HG03439 (cell line): ENCODE data around the gene LRRFIP1.

Experiments
- ATAC-seq: cut with Tn5 transposase; IDR thresholded peaks from one replicate; pipeline ENCODE4 v1.9.1; 2021; ENCODE audit warnings: mild to moderate bottlenecking, moderate library complexity; ENCODE audit not compliant: unreplicated experiment

The LRRFIP1 gene

GRCh38 chr2:237617587-237617982 lies 9.8 kb upstream of the LRRFIP1 start:
- no peak for ATAC-seq

DNA sequence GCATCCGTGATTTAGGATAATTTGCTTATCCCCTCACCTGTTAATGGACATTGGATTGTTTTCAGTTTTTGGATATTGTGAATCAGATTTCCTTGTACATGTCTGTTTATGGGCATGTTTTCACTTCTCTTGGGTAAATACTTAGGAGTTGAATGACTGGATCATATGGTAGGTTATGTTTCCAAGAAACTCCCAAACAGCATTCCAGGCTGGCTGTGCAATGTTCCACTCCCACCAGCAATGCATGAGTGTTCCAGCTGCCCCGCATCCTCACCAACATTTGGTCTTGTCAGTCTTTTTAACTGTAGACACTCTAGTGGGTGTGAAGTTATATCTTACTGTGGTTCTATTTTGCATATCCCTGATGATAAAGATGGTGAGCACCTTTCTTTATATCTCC lies 8.9 kb upstream of the LRRFIP1 start:
- ATAC-seq = no peak

GRCh38 chr2:237623428-237624403 lies 3.7 kb upstream of the LRRFIP1 start:
- no peak for ATAC-seq

GRCh38 chr2:237624565-237624964 lies 2.8 kb upstream of the LRRFIP1 start:
- ATAC-seq = no peak

- ATAC-seq = no peak
Observed at GRCh38 chr2:237625216-237625705, 2.1 kb upstream of the LRRFIP1 start.

GRCh38 chr2:237625777-237626176 lies 1.6 kb upstream of the LRRFIP1 start:
- ATAC-seq = no peak

DNA sequence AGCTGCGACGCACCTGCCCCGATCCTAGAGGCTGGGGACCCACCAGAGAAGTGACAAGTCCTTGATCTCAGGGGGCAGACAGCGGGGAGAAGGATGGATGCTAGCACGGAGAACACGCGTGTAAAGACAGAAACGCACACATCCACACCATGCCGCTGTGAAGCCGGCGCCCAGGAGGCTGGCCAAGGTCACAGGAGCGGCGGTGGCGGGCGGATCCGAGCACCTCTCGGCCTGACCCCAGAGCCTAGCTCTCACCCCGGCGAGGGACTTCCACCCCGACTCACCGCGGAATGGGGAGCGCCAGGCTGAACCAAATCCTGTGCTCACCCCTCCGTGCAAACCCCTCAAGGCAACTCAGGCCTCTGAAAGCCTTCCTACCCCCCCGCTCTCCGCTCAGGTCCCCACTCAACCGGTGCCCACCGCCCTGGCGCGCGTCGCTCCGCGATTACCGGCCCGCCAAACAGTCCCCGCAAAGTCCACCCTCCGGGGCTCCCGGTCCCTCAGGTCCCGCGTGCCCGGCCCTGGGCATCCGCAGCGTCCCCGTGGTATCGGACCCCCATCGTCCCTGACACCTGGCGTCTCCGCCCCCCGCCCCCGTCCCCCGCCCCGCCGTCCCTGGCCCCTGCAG lies 460 bp upstream of the LRRFIP1 start:
- no peak for ATAC-seq

DNA sequence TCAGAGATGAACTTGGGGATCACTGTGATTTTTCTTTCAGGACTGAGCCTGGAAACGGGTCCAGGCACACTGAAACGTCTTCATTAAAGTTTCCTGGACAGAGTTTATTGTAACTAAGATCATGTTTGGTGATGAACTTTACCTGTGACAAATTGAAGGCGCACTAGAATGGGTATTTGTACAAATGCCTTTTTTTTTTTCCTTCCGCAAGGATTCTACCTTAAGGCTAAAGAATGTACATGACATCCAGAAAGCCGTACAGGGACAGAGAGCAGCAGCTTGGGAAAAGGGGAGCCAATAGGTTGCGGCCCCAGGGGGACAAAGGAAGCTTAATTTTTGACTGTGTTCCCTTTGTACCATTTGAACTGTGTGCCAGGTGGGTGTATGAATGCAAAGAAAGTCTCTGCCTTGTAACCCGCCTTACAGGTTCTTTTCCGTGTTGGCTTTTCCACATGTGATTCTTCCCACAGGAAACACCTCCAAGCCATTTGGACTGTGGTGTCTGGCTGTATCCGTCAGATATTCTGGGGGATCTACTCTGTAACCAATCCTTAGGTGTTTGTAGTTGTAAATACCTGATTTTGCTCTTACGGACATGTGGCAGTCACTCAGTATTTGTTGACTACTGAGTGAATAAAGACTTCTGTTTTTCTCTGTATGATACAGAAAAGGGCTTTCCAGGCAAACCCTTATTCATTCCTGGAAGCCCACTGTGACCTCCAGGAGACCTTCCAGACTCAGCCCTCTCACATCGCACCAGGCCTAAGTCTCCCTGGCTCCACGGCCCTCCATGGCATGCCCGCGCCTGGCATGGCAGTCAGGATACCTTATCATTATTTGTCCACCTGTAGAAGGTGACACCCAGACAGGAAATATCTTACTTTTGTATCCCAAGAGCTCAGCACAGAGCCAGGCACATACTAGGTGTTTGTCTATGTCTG lies 1.1 kb downstream of the LRRFIP1 start:
- ATAC-seq = no peak

- no peak for ATAC-seq
Observed at GRCh38 chr2:237629188-237629534, 1.8 kb downstream of the LRRFIP1 start.

GRCh38 chr2:237629739-237630138 lies 2.4 kb downstream of the LRRFIP1 start:
- no peak for ATAC-seq

DNA sequence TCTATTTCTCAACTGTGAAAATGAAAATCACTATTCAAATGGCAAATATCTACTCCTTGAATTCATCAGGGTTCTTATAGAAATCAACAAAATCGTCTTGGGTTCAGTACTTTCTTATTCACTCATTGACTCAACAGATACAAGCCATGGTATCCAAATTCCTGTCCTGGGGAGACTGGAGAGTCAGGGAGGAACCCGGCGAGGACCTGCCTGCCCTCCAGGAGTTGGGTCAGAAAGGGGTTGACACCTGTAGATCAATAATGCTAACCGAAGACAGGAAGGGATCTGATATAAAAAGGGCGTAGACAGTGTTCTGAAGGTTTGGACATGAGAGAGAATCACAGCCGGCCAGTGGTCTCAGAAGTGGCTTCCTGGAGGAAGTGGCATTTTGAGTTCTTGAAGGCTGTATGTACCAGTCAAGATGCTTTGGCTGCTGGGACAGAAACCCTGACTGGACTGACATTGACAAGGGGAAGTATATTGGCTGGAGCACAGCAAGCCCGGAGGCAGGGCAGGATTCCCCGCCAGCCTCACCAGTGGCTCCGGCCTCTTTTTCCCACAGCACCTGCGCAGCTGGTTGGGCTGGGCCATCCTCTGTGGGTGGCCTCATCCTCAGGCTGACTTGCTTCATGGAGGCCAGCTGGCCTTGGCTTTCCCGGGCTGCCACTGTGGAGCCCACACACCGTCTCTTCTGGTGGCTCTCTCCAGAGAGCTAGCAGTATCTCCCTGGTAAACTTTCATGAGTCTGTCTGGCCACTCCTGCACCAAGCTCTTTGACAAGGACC lies 3.0 kb downstream of the LRRFIP1 start:
- no peak for ATAC-seq

DNA sequence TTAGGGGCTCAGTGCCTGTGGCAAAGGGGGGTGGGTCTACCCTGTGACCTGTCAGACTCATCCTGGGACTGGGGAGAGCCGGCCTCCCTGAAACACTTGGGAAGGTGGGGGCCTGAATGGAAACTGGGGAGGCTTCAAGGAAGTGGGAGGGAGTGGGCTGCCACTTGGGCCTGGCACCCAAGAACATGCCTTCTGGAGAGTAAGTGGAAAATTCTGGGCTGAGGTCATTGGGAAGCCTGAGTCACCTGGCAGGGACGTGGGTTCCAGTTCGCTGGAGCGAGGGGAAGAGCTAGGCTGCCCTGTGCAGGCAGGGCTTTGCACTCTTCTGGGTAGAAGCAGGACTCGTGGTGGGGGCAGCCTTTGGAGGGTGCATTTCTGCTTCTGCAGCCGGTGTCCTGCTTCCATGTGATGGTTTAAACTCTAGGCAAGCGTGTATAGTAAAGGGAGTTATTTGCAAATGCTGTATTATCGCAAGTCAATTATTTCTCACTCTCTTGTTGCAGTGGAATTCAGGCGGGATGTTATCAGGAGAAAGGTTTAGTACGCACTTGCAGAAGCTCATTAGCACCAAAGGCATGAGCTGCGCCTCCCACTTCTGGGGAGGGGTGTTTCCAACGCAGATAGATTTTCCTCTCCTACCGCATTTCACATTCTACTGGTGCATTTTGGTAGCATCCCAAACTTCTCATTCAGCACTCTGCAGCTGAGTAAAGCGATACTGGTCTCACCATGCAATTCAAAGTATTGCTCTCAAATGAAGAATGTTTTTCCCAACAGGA lies 3.8 kb downstream of the LRRFIP1 start:
- ATAC-seq = no peak

GRCh38 chr2:237631801-237632585 lies 4.6 kb downstream of the LRRFIP1 start:
- no peak for ATAC-seq

DNA sequence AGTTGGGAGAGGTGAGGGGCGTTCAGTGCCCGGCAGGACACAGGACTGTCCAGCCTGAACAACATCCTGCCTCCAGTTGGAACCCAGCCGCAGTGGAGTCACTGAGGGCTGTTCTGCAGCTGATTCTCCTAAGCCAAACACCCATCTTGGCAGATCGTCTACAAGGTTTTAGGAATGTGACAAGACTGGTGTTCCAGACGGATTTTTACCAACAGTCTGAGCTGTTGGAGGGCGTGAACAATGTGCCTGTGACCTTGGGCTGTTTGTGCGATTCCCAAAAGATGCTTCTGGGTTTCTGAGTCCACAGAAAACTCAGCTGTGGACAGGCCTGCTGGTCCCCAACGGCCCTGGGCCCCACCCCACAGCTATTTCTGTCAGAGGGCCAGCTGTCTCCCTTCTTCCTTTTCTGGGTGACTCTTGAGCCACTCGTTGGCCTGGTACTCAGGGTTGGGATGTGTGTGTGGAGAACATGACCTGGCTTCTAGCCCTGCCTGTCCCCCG lies 5.7 kb downstream of the LRRFIP1 start:
- ATAC-seq = no peak

GRCh38 chr2:237636578-237636977 lies 9.2 kb downstream of the LRRFIP1 start:
- ATAC-seq = no peak

DNA sequence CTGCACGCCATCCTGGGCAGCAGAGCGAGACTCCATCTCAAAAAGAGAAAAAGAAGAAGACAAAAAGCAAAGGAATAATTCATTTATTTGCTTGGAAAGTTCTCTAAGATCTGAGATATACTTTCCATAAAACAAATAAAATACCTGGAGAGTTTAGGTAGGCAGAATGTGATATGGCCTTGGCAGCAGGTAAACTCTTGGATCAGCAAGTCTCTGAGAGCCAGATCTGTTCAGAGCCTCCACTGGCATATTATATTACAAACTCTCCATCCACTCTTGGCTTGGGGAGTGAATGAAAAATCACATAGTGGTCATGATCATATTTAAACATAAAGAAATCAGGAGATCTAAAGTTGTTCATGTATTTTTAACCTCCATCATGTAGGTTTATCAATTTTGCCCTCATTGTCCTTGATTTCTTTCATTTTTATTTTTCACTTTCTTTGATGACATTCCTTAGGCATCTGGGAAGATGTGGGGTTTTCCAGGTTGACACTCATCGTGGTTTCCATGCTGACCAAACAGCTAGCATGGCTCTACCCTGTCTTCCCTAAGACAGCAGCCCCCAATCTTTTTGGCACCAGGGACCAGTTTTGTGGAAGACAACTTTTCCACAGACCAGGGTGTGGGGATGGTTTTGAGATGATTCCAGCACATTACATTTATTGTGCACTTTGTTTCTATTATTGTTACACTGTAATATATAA lies 10.2 kb downstream of the LRRFIP1 start:
- ATAC-seq = no peak

DNA sequence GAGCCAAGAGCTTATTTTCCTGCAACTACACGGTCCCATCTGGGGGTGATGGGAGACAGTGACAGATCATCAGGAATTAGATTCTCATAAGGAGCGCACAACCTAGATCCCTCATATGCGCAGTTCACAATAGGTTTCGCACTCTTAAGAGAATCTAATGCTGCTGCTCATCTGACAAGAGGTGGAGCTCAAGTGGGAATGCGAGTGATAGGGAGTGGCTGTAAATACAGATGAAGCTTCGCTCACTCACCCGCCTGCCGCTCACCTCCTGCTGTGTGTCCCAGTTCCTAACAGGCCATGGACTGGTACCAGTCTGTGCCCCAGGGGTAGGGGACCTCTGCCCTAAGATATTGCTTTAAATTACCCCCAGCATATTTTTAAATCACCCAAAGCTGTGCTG lies 10.8 kb downstream of the LRRFIP1 start:
- no peak for ATAC-seq
